Endothelial cell (in vitro differentiated cells): ENCODE measurements around the gene HDAC1. TPM values are rescaled to one million over a fixed set of nuclear protein-coding genes. Genes with fewer than 3 reads are reported as not detected.
A peak's percentile ranks its signal among the peaks of the same experiment; 100 is the strongest.

ENCODE experiments used
- DNase-seq: peaks from one replicate; pipeline ENCODE4 v3.0.0; 2021; ENCODE audit warnings: low spot score
- H3K27ac Mint-ChIP-seq: one replicate; pipeline ENCODE4 v1.8.0; 2021; ENCODE audit warnings: mixed read lengths, inconsistent platforms; ENCODE audit not compliant: unreplicated experiment
- H3K27me3 Mint-ChIP-seq: one replicate; pipeline ENCODE4 v1.8.0; 2021; ENCODE audit warnings: mild to moderate bottlenecking, moderate library complexity, mixed read lengths, inconsistent platforms; ENCODE audit not compliant: unreplicated experiment
- H3K36me3 Mint-ChIP-seq: one replicate; pipeline ENCODE4 v1.8.0; 2021; ENCODE audit warnings: mild to moderate bottlenecking, low read depth, mixed read lengths, inconsistent platforms; ENCODE audit not compliant: unreplicated experiment
- H3K4me1 Mint-ChIP-seq: one replicate; pipeline ENCODE4 v1.8.0; 2021; ENCODE audit warnings: mild to moderate bottlenecking, mixed read lengths, inconsistent platforms; ENCODE audit not compliant: unreplicated experiment
- H3K4me3 Mint-ChIP-seq: one replicate; pipeline ENCODE4 v1.8.0; 2021; ENCODE audit warnings: mild to moderate bottlenecking, mixed read lengths, inconsistent platforms; ENCODE audit not compliant: unreplicated experiment
- H3K9me3 Mint-ChIP-seq: one replicate; pipeline ENCODE4 v1.8.0; 2021; ENCODE audit warnings: mixed read lengths, inconsistent platforms; ENCODE audit not compliant: unreplicated experiment
- CTCF ChIP-seq: fragments of 200-600 bp; sonication (generic); IDR thresholded peaks from one replicate; pipeline ENCODE4 v1.5.0; 2021; ENCODE audit warnings: antibody characterized with exemption; ENCODE audit not compliant: unreplicated experiment
- total RNA-seq: library from RNA; stranded (reverse); fragmentation: NEBNext Ultra II Directional; extraction: Animal tissue kit (Norgen Biotek cat#: 25700); gene quantifications from one replicate; pipeline ENCODE4 v1.2.1, GENCODE V29; 2021; ENCODE audit not compliant: unreplicated experiment

Gene HDAC1
- total RNA-seq, 1 donor from 2014 or later = 143 TPM

DNA sequence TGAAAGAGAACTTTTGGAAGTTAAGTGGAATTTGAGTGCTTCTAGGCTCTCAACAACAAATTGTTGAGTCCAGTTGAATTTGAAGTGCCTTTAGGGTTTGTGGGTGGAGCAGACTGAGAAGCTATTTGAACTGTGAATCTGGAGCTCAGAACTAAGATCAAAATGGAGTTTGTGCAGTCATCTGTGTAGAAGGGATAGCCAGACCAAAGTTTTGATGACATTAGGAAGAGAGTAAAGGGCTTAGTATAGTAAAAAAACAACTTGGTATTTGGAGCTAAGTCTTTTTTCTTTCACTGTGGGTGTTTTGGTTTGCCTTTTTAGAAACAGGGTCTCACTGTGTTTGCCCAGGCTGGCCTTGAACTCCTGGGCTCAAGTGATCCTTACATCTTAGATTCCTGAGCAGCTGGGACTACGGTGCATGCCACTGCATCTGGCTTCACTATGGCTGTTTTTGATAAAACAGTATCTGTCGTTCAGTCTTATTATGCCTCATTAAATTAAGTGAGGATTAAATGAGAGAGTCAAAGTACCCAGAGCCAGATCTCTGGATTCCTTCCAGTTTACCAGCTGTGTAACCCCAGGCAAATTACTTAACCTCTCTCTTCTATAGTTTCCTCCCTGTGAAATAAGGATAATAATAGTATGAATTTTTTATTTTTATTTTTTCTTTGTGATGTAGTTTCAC is 20.0 kb downstream of the HDAC1 start:
- Mint-ChIP-seq H3K36me3 (peaks cover 2% of the 10 kb centered on the region), H3K9me3 (no peaks in the 10 kb centered on the region), H3K27ac (no peak overlapping the region), H3K27me3 (peaks cover 2% of the 10 kb centered on the region), H3K4me1 (peaks cover 11% of the 10 kb centered on the region), H3K4me3 (no peak overlapping the region)
- no peak for TF ChIP-seq CTCF
- no peak for DNase-seq

- TF ChIP-seq CTCF = no peak
- Mint-ChIP-seq H3K4me1 (peaks cover 19% of the 10 kb centered on the region), H3K36me3 (peaks cover 3% of the 10 kb centered on the region), H3K27ac (no peak overlapping the region), H3K9me3 (no peaks in the 10 kb centered on the region), H3K27me3 (no peaks in the 10 kb centered on the region), H3K4me3 (no peak overlapping the region)
- DNase-seq = no peak
These were observed 25.0 kb downstream of the HDAC1 start for GRCh38 chr1:32316903-32317277.

DNA sequence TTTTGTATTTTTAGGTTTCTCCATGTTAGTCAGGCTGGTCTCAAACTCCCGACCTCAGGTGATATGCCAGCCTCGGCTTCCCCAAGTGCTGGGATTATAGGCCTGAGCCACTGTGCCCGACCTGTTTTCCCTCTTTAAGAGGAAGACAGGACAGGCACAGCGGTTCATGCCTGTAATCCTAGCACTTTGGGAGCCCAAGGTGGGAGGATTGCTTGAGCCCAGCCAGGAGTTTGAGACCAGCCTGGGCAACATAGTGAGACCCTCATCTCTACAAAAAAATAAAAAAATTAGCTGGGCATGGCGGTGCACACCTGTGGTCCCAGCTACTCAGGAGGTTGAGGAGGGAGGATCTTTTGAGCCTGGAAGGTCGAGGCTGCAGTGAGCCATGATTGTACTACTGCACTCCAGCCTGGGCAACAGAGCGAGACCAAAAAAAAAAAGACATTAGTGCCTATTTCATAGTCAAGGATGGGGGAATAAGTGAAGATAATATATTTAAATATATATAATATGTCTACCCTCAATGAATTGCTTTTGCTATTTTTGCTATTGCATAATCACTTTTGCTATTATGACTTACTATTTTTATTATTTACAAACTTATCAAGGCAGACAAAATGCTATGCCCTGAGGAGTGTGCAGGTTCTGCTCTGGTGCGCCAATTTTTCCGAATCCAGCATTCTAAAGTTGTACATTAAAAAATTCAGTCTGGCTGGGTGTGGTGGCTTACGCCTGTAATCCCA is 26.4 kb downstream of the HDAC1 start:
- no peaks in the 10 kb centered on the region for H3K9me3 Mint-ChIP-seq
- H3K4me3 Mint-ChIP-seq = no peak overlapping the region
- DNase-seq = no peak
- H3K4me1 Mint-ChIP-seq = peaks cover 28% of the 10 kb centered on the region
- no peak for TF ChIP-seq CTCF
- no peaks in the 10 kb centered on the region for H3K27me3 Mint-ChIP-seq
- H3K36me3 Mint-ChIP-seq = peaks cover 3% of the 10 kb centered on the region
- no peak overlapping the region for H3K27ac Mint-ChIP-seq

- Mint-ChIP-seq H3K27ac (peak overlapping the region; percentile 52), H3K9me3 (no peaks in the 10 kb centered on the region), H3K36me3 (peaks cover 11% of the 10 kb centered on the region), H3K4me1 (peaks cover 18% of the 10 kb centered on the region), H3K27me3 (no peaks in the 10 kb centered on the region), H3K4me3 (peak overlapping the region; percentile 15)
- DNase-seq = no peak
- no peak for TF ChIP-seq CTCF
These were observed 29.9 kb downstream of the HDAC1 start for GRCh38 chr1:32321712-32322291.

DNA sequence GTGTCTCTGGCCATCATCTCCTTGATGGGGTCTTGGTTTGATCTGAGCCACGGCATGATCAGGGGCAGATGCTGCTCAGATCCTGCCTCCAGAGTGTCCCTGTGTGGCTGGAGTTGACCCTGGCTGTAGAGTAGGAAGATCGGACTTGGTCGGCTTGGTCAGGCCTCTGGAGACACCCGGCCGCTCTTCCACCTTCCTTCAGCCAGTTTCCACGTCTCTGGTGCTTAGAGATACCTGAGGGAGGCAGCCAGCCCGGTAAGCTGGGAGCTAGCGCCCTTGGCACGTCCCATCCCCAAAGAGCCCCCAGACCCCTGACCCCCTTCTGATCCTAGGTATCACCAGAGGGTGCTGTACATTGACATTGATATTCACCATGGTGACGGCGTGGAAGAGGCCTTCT is 35.3 kb downstream of the HDAC1 start:
- H3K36me3 Mint-ChIP-seq = peaks cover 48% of the 10 kb centered on the region
- no peak overlapping the region for H3K27ac Mint-ChIP-seq
- DNase-seq = no peak
- no peak overlapping the region for H3K4me3 Mint-ChIP-seq
- no peaks in the 10 kb centered on the region for H3K9me3 Mint-ChIP-seq
- H3K4me1 Mint-ChIP-seq = peaks cover 11% of the 10 kb centered on the region
- TF ChIP-seq CTCF = no peak
- H3K27me3 Mint-ChIP-seq = peaks cover 2% of the 10 kb centered on the region
